Erythroblast (primary cell): ENCODE results near the gene ABHD2.

Experiments
- GATA1 ChIP-seq: IDR thresholded peaks from 2 replicates; pipeline ENCODE4 v1.6.1; 2011; ENCODE audit warnings: low read depth, mild to moderate bottlenecking, control low read depth, low read length, moderate library complexity
- POLR2A ChIP-seq: IDR thresholded peaks from 2 replicates; pipeline ENCODE4 v1.6.1; 2011; ENCODE audit warnings: mild to moderate bottlenecking, low read length

DNA sequence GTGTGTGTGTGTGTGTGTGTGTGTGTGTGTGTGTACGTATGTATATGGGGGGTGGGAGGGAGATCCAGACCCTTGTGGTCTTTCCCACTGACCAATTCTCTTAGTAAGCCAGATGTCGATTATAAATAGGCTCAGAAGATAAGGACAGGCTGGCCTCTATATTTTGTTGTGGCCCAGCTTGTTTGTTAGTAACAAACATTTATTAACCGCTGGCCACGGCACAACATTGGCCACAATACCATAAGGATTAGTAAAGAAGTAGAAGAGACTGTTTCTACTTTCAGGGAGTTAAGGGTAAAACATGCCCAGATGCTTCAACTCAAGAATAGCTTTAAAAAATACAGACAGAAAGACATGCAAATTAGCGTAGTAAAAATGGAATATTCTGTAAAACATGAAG lies 58.1 kb downstream of the ABHD2 start:
- TF ChIP-seq POLR2A, result no peak
- TF ChIP-seq GATA1, result no peak
